Measurements from ENCODE around the gene KRT81.

DNA sequence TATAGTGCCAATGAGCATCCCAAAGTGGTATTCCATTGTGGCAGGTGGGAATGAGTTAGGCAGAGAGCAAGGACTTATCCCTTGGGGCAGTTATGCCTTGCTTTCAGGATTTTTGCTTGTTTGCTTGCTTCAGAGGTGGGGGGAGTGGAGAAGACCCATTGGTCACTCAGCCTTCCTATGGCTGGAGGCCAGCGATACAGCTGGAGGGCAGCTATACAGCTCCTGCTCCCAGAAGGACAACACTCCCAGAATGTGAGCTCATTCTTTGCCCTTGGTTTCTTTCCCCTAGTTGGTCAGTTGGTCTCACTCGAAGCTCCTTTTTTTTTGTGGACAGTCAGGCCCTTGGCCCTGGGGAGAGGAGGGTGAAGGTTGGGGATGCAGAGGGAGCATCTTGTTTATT, 15.4 kb upstream of the KRT81 start:
- TF ChIP-seq MYC (IDR thresholded peaks at IDR 0.05; ENCODE audit: low read depth, low read length), result no peak
- TF ChIP-seq, protein P1, sequence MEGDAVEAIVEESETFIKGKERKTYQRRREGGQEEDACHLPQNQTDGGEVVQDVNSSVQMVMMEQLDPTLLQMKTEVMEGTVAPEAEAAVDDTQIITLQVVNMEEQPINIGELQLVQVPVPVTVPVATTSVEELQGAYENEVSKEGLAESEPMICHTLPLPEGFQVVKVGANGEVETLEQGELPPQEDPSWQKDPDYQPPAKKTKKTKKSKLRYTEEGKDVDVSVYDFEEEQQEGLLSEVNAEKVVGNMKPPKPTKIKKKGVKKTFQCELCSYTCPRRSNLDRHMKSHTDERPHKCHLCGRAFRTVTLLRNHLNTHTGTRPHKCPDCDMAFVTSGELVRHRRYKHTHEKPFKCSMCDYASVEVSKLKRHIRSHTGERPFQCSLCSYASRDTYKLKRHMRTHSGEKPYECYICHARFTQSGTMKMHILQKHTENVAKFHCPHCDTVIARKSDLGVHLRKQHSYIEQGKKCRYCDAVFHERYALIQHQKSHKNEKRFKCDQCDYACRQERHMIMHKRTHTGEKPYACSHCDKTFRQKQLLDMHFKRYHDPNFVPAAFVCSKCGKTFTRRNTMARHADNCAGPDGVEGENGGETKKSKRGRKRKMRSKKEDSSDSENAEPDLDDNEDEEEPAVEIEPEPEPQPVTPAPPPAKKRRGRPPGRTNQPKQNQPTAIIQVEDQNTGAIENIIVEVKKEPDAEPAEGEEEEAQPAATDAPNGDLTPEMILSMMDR (IDR thresholded peaks at IDR 0.05; ENCODE audit: low read depth, low read length), result no peak

Data from NB4 (cell line).